Subcutaneous abdominal adipose tissue (tissue), 5 donors: ENCODE measurements around the gene FOXD3.

Experiments used
- H3K27ac ChIP-seq: one replicate; pipeline ENCODE4 v1.7.0; 2013; ENCODE audit warnings: low read depth, mild to moderate bottlenecking, inconsistent platforms, low read length, moderate library complexity
- H3K27me3 ChIP-seq, 5 donors: one replicate each; pipeline ENCODE4 v1.7.0; 2013; ENCODE audit warnings: low read length in 5 of 5, inconsistent platforms in 1 of 5; ENCODE audit not compliant: control insufficient read depth in 5 of 5, insufficient read depth in 4 of 5
- H3K36me3 ChIP-seq, 5 donors: one replicate each; pipeline ENCODE4 v1.7.0; 2013; ENCODE audit warnings: low read length in 5 of 5; ENCODE audit not compliant: control insufficient read depth in 5 of 5, insufficient read depth in 5 of 5
- H3K4me1 ChIP-seq, 5 donors: one replicate each; pipeline ENCODE4 v1.7.0; 2013; ENCODE audit warnings: low read length in 5 of 5, mild to moderate bottlenecking in 3 of 5, moderate library complexity in 1 of 5; ENCODE audit not compliant: control insufficient read depth in 5 of 5, insufficient read depth in 5 of 5
- H3K4me3 ChIP-seq, 5 donors: one replicate each; pipeline ENCODE4 v1.7.0; 2013; ENCODE audit warnings: low read length in 5 of 5, low read depth in 1 of 5
- H3K9ac ChIP-seq, 5 donors: one replicate each; pipeline ENCODE4 v1.7.0; 2013; ENCODE audit warnings: low read length in 5 of 5, mild to moderate bottlenecking in 4 of 5, moderate library complexity in 3 of 5
- H3K9me3 ChIP-seq, 5 donors: one replicate each; pipeline ENCODE4 v1.7.0; 2013; ENCODE audit warnings: low read length in 5 of 5; ENCODE audit not compliant: control insufficient read depth in 5 of 5
- donor health status: healthy.
- donor health status: healthy.
- donor health status: healthy.
- donor health status: healthy.
- donor health status: healthy.

Gene FOXD3

GRCh38 chr1:63326473-63327380 is 4.4 kb downstream of the FOXD3 start:
- H3K4me3 ChIP-seq: no peak overlapping the region
- no peak overlapping the region for H3K27ac ChIP-seq
- H3K27me3 ChIP-seq: peaks cover 67 to 90% (median 81%) of the 10 kb centered on the region in 5 donors
- no peak overlapping the region for H3K9ac ChIP-seq
- peaks cover 0 to 39% (median 30%) of the 10 kb centered on the region in 5 donors for H3K4me1 ChIP-seq
- H3K9me3 ChIP-seq: peaks cover 0 to 3% (median 0%) of the 10 kb centered on the region in 5 donors
- H3K36me3 ChIP-seq: no peaks in the 10 kb centered on the region

- Histone ChIP-seq H3K4me1 (peaks cover 0 to 31% (median 22%) of the 10 kb centered on the region in 5 donors), H3K36me3 (no peaks in the 10 kb centered on the region), H3K27ac (no peak overlapping the region), H3K27me3 (peaks cover 68 to 86% (median 80%) of the 10 kb centered on the region in 5 donors), H3K4me3 (no peak overlapping the region), H3K9ac (no peak overlapping the region), H3K9me3 (peaks cover 0 to 3% (median 0%) of the 10 kb centered on the region in 5 donors)
Observed at GRCh38 chr1:63327417-63328054, 5.2 kb downstream of the FOXD3 start.

GRCh38 chr1:63328122-63328521 is 5.8 kb downstream of the FOXD3 start:
- H3K36me3 ChIP-seq: no peaks in the 10 kb centered on the region
- peaks cover 65 to 80% (median 79%) of the 10 kb centered on the region in 5 donors for H3K27me3 ChIP-seq
- no peak overlapping the region for H3K9ac ChIP-seq

GRCh38 chr1:63328781-63329180 is 6.4 kb downstream of the FOXD3 start:
- peaks cover 59 to 81% (median 76%) of the 10 kb centered on the region in 5 donors for H3K27me3 ChIP-seq
- no peaks in the 10 kb centered on the region for H3K36me3 ChIP-seq
- peaks cover 0 to 3% (median 0%) of the 10 kb centered on the region in 5 donors for H3K9me3 ChIP-seq
- H3K4me1 ChIP-seq: peaks cover 0 to 19% (median 12%) of the 10 kb centered on the region in 5 donors
- no peak overlapping the region for H3K27ac ChIP-seq
- no peak overlapping the region for H3K9ac ChIP-seq
- H3K4me3 ChIP-seq: no peak overlapping the region

More at GRCh38 chr1:63328122-63328521, 5.8 kb downstream of the FOXD3 start:
- Histone ChIP-seq H3K4me3 (no peak overlapping the region), H3K27ac (no peak overlapping the region), H3K4me1 (peaks cover 0 to 25% (median 16%) of the 10 kb centered on the region in 5 donors), H3K9me3 (peaks cover 0 to 3% (median 0%) of the 10 kb centered on the region in 5 donors)

GRCh38 chr1:63329621-63330330 is 7.4 kb downstream of the FOXD3 start:
- Histone ChIP-seq H3K36me3 (no peaks in the 10 kb centered on the region), H3K27ac (no peak overlapping the region), H3K27me3 (peaks cover 53 to 74% (median 68%) of the 10 kb centered on the region in 5 donors), H3K4me3 (no peak overlapping the region), H3K4me1 (peaks cover 0 to 13% (median 9%) of the 10 kb centered on the region in 5 donors), H3K9ac (no peak overlapping the region), H3K9me3 (peaks cover 0 to 3% (median 0%) of the 10 kb centered on the region in 5 donors)

- peaks cover 0 to 13% (median 9%) of the 10 kb centered on the region in 5 donors for H3K4me1 ChIP-seq
- peaks cover 53 to 73% (median 66%) of the 10 kb centered on the region in 5 donors for H3K27me3 ChIP-seq
- H3K9me3 ChIP-seq: peaks cover 0 to 3% (median 0%) of the 10 kb centered on the region in 5 donors
- no peaks in the 10 kb centered on the region for H3K36me3 ChIP-seq
- H3K9ac ChIP-seq: no peak overlapping the region
- no peak overlapping the region for H3K27ac ChIP-seq
- no peak overlapping the region for H3K4me3 ChIP-seq
Observed at GRCh38 chr1:63330331-63330916, 8.1 kb downstream of the FOXD3 start.

- H3K4me3 ChIP-seq: no peak overlapping the region
- H3K4me1 ChIP-seq: no peaks in the 10 kb centered on the region
- H3K27me3 ChIP-seq: peaks cover 0 to 5% (median 0%) of the 10 kb centered on the region in 5 donors
- H3K9me3 ChIP-seq: no peaks in the 10 kb centered on the region
- H3K36me3 ChIP-seq: no peaks in the 10 kb centered on the region
- no peak overlapping the region for H3K9ac ChIP-seq
- H3K27ac ChIP-seq: no peak overlapping the region
Observed at GRCh38 chr1:63342402-63342801, 20.0 kb downstream of the FOXD3 start.

GRCh38 chr1:63343922-63344321 is 21.6 kb downstream of the FOXD3 start:
- Histone ChIP-seq H3K27ac (no peak overlapping the region), H3K9ac (no peak overlapping the region), H3K9me3 (no peaks in the 10 kb centered on the region), H3K27me3 (peaks cover 0 to 5% (median 0%) of the 10 kb centered on the region in 5 donors), H3K4me3 (no peak overlapping the region), H3K4me1 (no peaks in the 10 kb centered on the region), H3K36me3 (no peaks in the 10 kb centered on the region)

- H3K27me3 ChIP-seq: peaks cover 0 to 5% (median 4%) of the 10 kb centered on the region in 5 donors
- H3K36me3 ChIP-seq: no peaks in the 10 kb centered on the region
- H3K27ac ChIP-seq: no peak overlapping the region
- H3K9ac ChIP-seq: no peak overlapping the region
- no peaks in the 10 kb centered on the region for H3K4me1 ChIP-seq
- H3K9me3 ChIP-seq: no peaks in the 10 kb centered on the region
- no peak overlapping the region for H3K4me3 ChIP-seq
Observed at GRCh38 chr1:63350320-63350719, 28.0 kb downstream of the FOXD3 start.
